ENCODE data around the gene PTPN5. TPM values are rescaled to one million over a fixed set of nuclear protein-coding genes. Genes with fewer than 3 reads are reported as not detected.
A peak's percentile ranks its signal among the peaks of the same experiment; 100 is the strongest.

Gene PTPN5
- total and polyA plus RNA-seq, 4 donors = 18.0 to 92.8 (median 53.0) TPM

GRCh38 chr11:18792827-18793226 lies 1.2 kb upstream of the PTPN5 start:
- Histone ChIP-seq H3K27ac (ENCODE audit: low read depth, low read length) (no peak overlapping the region), H3K27me3 (ENCODE audit: control insufficient read depth, insufficient read depth, low read length) (peaks cover 17% of the 10 kb centered on the region), H3K36me3 (ENCODE audit: control insufficient read depth, insufficient read depth, low read length) (no peaks in the 10 kb centered on the region), H3K4me3 (ENCODE audit: low read depth, low read length) (peak overlapping the region; percentile 46), H3K4me1 (ENCODE audit: control insufficient read depth, insufficient read depth, low read length) (peaks cover 21% of the 10 kb centered on the region), H3K9me3 (ENCODE audit: control insufficient read depth, insufficient read depth, low read length) (no peaks in the 10 kb centered on the region)
- no peak for DNase-seq (ENCODE audit: low read depth in 4 of 6, low spot score in 6 of 6)
- WGBS (ENCODE audit: insufficient coverage) = 48% methylated on average over 7 of the region's 11 CpGs

- Histone ChIP-seq H3K9me3 (ENCODE audit: control insufficient read depth, insufficient read depth, low read length) (no peaks in the 10 kb centered on the region), H3K27me3 (ENCODE audit: control insufficient read depth, insufficient read depth, low read length) (peaks cover 17% of the 10 kb centered on the region), H3K4me3 (ENCODE audit: low read depth, low read length) (peak overlapping the region; percentile 46), H3K4me1 (ENCODE audit: control insufficient read depth, insufficient read depth, low read length) (peaks cover 21% of the 10 kb centered on the region), H3K36me3 (ENCODE audit: control insufficient read depth, insufficient read depth, low read length) (no peaks in the 10 kb centered on the region), H3K27ac (ENCODE audit: low read depth, low read length) (peak overlapping the region; percentile 33)
- peak in 1 of 6 donors; percentile 66 for DNase-seq (ENCODE audit: low read depth in 4 of 6, low spot score in 6 of 6)
- WGBS (ENCODE audit: insufficient coverage) = 0% methylated on average over 42 of the region's 43 CpGs
These were observed 501 bp upstream of the PTPN5 start for GRCh38 chr11:18791969-18792628.

GRCh38 chr11:18790883-18791206 lies 753 bp downstream of the PTPN5 start:
- 2% methylated on average over 17 of the region's 17 CpGs for WGBS (ENCODE audit: insufficient coverage)
- peaks cover 21% of the 10 kb centered on the region for H3K4me1 ChIP-seq (ENCODE audit: control insufficient read depth, insufficient read depth, low read length)

GRCh38 chr11:18789942-18790341 lies 1.7 kb downstream of the PTPN5 start:
- no peak for DNase-seq (ENCODE audit: low read depth in 4 of 6, low spot score in 6 of 6)
- Histone ChIP-seq H3K36me3 (ENCODE audit: control insufficient read depth, insufficient read depth, low read length) (no peaks in the 10 kb centered on the region), H3K4me1 (ENCODE audit: control insufficient read depth, insufficient read depth, low read length) (peaks cover 21% of the 10 kb centered on the region), H3K27me3 (ENCODE audit: control insufficient read depth, insufficient read depth, low read length) (peaks cover 17% of the 10 kb centered on the region), H3K9me3 (ENCODE audit: control insufficient read depth, insufficient read depth, low read length) (no peaks in the 10 kb centered on the region), H3K4me3 (ENCODE audit: low read depth, low read length) (no peak overlapping the region), H3K27ac (ENCODE audit: low read depth, low read length) (no peak overlapping the region)
- 66% methylated on average over 8 of the region's 8 CpGs for WGBS (ENCODE audit: insufficient coverage)

More at GRCh38 chr11:18790883-18791206, 753 bp downstream of the PTPN5 start:
- Histone ChIP-seq H3K9me3 (ENCODE audit: control insufficient read depth, insufficient read depth, low read length) (no peaks in the 10 kb centered on the region), H3K36me3 (ENCODE audit: control insufficient read depth, insufficient read depth, low read length) (no peaks in the 10 kb centered on the region), H3K4me3 (ENCODE audit: low read depth, low read length) (peak overlapping the region; percentile 46), H3K27ac (ENCODE audit: low read depth, low read length) (no peak overlapping the region), H3K27me3 (ENCODE audit: control insufficient read depth, insufficient read depth, low read length) (peaks cover 17% of the 10 kb centered on the region)
- peak in 3 of 6 donors; percentile 5 to 72 (median 51) for DNase-seq (ENCODE audit: low read depth in 4 of 6, low spot score in 6 of 6)

GRCh38 chr11:18785411-18785810 lies 6.2 kb downstream of the PTPN5 start:
- DNase-seq (ENCODE audit: low read depth in 4 of 6, low spot score in 6 of 6) = no peak
- Histone ChIP-seq H3K4me3 (ENCODE audit: low read depth, low read length) (no peak overlapping the region), H3K27me3 (ENCODE audit: control insufficient read depth, insufficient read depth, low read length) (peaks cover 3% of the 10 kb centered on the region), H3K27ac (ENCODE audit: low read depth, low read length) (no peak overlapping the region), H3K4me1 (ENCODE audit: control insufficient read depth, insufficient read depth, low read length) (peaks cover 5% of the 10 kb centered on the region), H3K9me3 (ENCODE audit: control insufficient read depth, insufficient read depth, low read length) (no peaks in the 10 kb centered on the region), H3K36me3 (ENCODE audit: control insufficient read depth, insufficient read depth, low read length) (no peaks in the 10 kb centered on the region)
- WGBS (ENCODE audit: insufficient coverage) = no CpG with 5 or more reads among the region's 4 CpGs

GRCh38 chr11:18780896-18781295 lies 10.7 kb downstream of the PTPN5 start:
- Histone ChIP-seq H3K4me1 (ENCODE audit: control insufficient read depth, insufficient read depth, low read length) (no peaks in the 10 kb centered on the region), H3K36me3 (ENCODE audit: control insufficient read depth, insufficient read depth, low read length) (no peaks in the 10 kb centered on the region), H3K27ac (ENCODE audit: low read depth, low read length) (no peak overlapping the region), H3K27me3 (ENCODE audit: control insufficient read depth, insufficient read depth, low read length) (no peaks in the 10 kb centered on the region), H3K9me3 (ENCODE audit: control insufficient read depth, insufficient read depth, low read length) (no peaks in the 10 kb centered on the region), H3K4me3 (ENCODE audit: low read depth, low read length) (no peak overlapping the region)
- DNase-seq (ENCODE audit: low read depth in 4 of 6, low spot score in 6 of 6) = no peak
- 72% methylated on average over 1 of the region's 6 CpGs for WGBS (ENCODE audit: insufficient coverage)

GRCh38 chr11:18780329-18780728 lies 11.3 kb downstream of the PTPN5 start:
- Histone ChIP-seq H3K27me3 (ENCODE audit: control insufficient read depth, insufficient read depth, low read length) (no peaks in the 10 kb centered on the region), H3K4me1 (ENCODE audit: control insufficient read depth, insufficient read depth, low read length) (no peaks in the 10 kb centered on the region), H3K27ac (ENCODE audit: low read depth, low read length) (no peak overlapping the region)

GRCh38 chr11:18778468-18778867 lies 13.1 kb downstream of the PTPN5 start:
- Histone ChIP-seq H3K4me1 (ENCODE audit: control insufficient read depth, insufficient read depth, low read length) (no peaks in the 10 kb centered on the region), H3K36me3 (ENCODE audit: control insufficient read depth, insufficient read depth, low read length) (peaks cover 3% of the 10 kb centered on the region), H3K27ac (ENCODE audit: low read depth, low read length) (no peak overlapping the region), H3K27me3 (ENCODE audit: control insufficient read depth, insufficient read depth, low read length) (no peaks in the 10 kb centered on the region), H3K4me3 (ENCODE audit: low read depth, low read length) (no peak overlapping the region), H3K9me3 (ENCODE audit: control insufficient read depth, insufficient read depth, low read length) (no peaks in the 10 kb centered on the region)
- DNase-seq (ENCODE audit: low read depth in 4 of 6, low spot score in 6 of 6) = no peak
- WGBS (ENCODE audit: insufficient coverage) = 90% methylated on average over 4 of the region's 4 CpGs

More at GRCh38 chr11:18780329-18780728, 11.3 kb downstream of the PTPN5 start:
- 58% methylated on average over 4 of the region's 4 CpGs for WGBS (ENCODE audit: insufficient coverage)
- Histone ChIP-seq H3K4me3 (ENCODE audit: low read depth, low read length) (no peak overlapping the region), H3K36me3 (ENCODE audit: control insufficient read depth, insufficient read depth, low read length) (no peaks in the 10 kb centered on the region), H3K9me3 (ENCODE audit: control insufficient read depth, insufficient read depth, low read length) (no peaks in the 10 kb centered on the region)
- no peak for DNase-seq (ENCODE audit: low read depth in 4 of 6, low spot score in 6 of 6)

GRCh38 chr11:18776324-18776723 lies 15.3 kb downstream of the PTPN5 start:
- no peak overlapping the region for H3K4me3 ChIP-seq (ENCODE audit: low read depth, low read length)
- 76% methylated on average over 3 of the region's 6 CpGs for WGBS (ENCODE audit: insufficient coverage)
- H3K27ac ChIP-seq (ENCODE audit: low read depth, low read length) = no peak overlapping the region
- DNase-seq (ENCODE audit: low read depth in 4 of 6, low spot score in 6 of 6) = no peak
- H3K27me3 ChIP-seq (ENCODE audit: control insufficient read depth, insufficient read depth, low read length) = no peaks in the 10 kb centered on the region
- H3K36me3 ChIP-seq (ENCODE audit: control insufficient read depth, insufficient read depth, low read length) = peaks cover 3% of the 10 kb centered on the region
- H3K9me3 ChIP-seq (ENCODE audit: control insufficient read depth, insufficient read depth, low read length) = no peaks in the 10 kb centered on the region
- H3K4me1 ChIP-seq (ENCODE audit: control insufficient read depth, insufficient read depth, low read length) = no peaks in the 10 kb centered on the region

GRCh38 chr11:18775492-18776292 lies 15.9 kb downstream of the PTPN5 start:
- Histone ChIP-seq H3K36me3 (ENCODE audit: control insufficient read depth, insufficient read depth, low read length) (peaks cover 10% of the 10 kb centered on the region), H3K4me1 (ENCODE audit: control insufficient read depth, insufficient read depth, low read length) (no peaks in the 10 kb centered on the region), H3K9me3 (ENCODE audit: control insufficient read depth, insufficient read depth, low read length) (no peaks in the 10 kb centered on the region), H3K27me3 (ENCODE audit: control insufficient read depth, insufficient read depth, low read length) (no peaks in the 10 kb centered on the region), H3K4me3 (ENCODE audit: low read depth, low read length) (no peak overlapping the region), H3K27ac (ENCODE audit: low read depth, low read length) (no peak overlapping the region)
- no peak for DNase-seq (ENCODE audit: low read depth in 4 of 6, low spot score in 6 of 6)
- WGBS (ENCODE audit: insufficient coverage) = 58% methylated on average over 16 of the region's 16 CpGs

All from spinal cord (tissue), 10 donors.